GM23338 (cell line): ENCODE measurements around the gene CNDP1. TPM values are rescaled to one million over a fixed set of nuclear protein-coding genes. Genes with fewer than 3 reads are reported as not detected.

Source experiments
- ATAC-seq: fragments of 200-7000 bp; cut with Tn5 transposase; 3 replicates; pipeline ENCODE4 v1.9.1; 2020
- DNase-seq: peaks from one replicate; pipeline ENCODE4 v3.0.0-alpha.2; 2015; ENCODE audit warnings: low spot score
- H2AFZ ChIP-seq: fragments of 200-600 bp; sonication (generic); 2 replicates; pipeline ENCODE4 v1.8.0; 2016; ENCODE audit warnings: antibody characterized with exemption, mild to moderate bottlenecking, moderate library complexity
- H3F3A ChIP-seq: fragments of 200-600 bp; sonication (generic); replicated peaks from 2 replicates; pipeline ENCODE4 v1.8.0; 2017; ENCODE audit warnings: antibody characterized with exemption, mixed run types, low read depth
- H3K27ac ChIP-seq: fragments of 200-600 bp; sonication (generic); 2 replicates; pipeline ENCODE4 v1.6.1; 2016; ENCODE audit warnings: low read depth
- H3K27me3 ChIP-seq: fragments of 200-600 bp; sonication (generic); 2 replicates; pipeline ENCODE4 v1.8.0; 2016; ENCODE audit warnings: mild to moderate bottlenecking, mixed run types, moderate library complexity; ENCODE audit not compliant: insufficient read depth
- H3K36me3 ChIP-seq: fragments of 200-600 bp; sonication (generic); 2 replicates; pipeline ENCODE4 v1.8.0; 2016; ENCODE audit warnings: mild to moderate bottlenecking; ENCODE audit not compliant: insufficient read depth
- H3K4me1 ChIP-seq: fragments of 200-600 bp; sonication (generic); 2 replicates; pipeline ENCODE4 v1.8.0; 2016; ENCODE audit warnings: mild to moderate bottlenecking, moderate library complexity; ENCODE audit not compliant: insufficient read depth
- H3K4me2 ChIP-seq: fragments of 200-600 bp; sonication (generic); 2 replicates; pipeline ENCODE4 v1.7.1; 2017; ENCODE audit warnings: mixed run types
- H3K4me3 ChIP-seq: fragments of 200-600 bp; sonication (generic); 2 replicates; pipeline ENCODE4 v1.6.1; 2016; ENCODE audit warnings: mixed run types
- H3K79me2 ChIP-seq: fragments of 200-600 bp; sonication (generic); replicated peaks from 2 replicates; pipeline ENCODE4 v1.8.0; 2017; ENCODE audit warnings: mild to moderate bottlenecking; ENCODE audit not compliant: insufficient read depth
- H3K9me2 ChIP-seq: fragments of 200-600 bp; sonication (generic); 2 replicates; pipeline ENCODE4 v1.8.0; 2017; ENCODE audit not compliant: insufficient read depth
- H4K20me1 ChIP-seq: fragments of 200-600 bp; sonication (generic); replicated peaks from 2 replicates; pipeline ENCODE4 v1.8.0; 2017; ENCODE audit warnings: mild to moderate bottlenecking; ENCODE audit not compliant: insufficient read depth
- H3K27ac Mint-ChIP-seq: 2 replicates; pipeline ENCODE4 v1.8.0; 2020; ENCODE audit warnings: inconsistent platforms, mild to moderate bottlenecking, moderate library complexity, mixed read lengths
- H3K27me3 Mint-ChIP-seq: 3 replicates; pipeline ENCODE4 v1.8.0; 2022; ENCODE audit warnings: low read depth, mild to moderate bottlenecking, moderate library complexity, mixed read lengths, inconsistent platforms; ENCODE audit not compliant: insufficient read depth, poor library complexity
- H3K36me3 Mint-ChIP-seq: 3 replicates; pipeline ENCODE4 v1.8.0; 2021; ENCODE audit warnings: low read depth, mild to moderate bottlenecking, inconsistent platforms, moderate library complexity, mixed read lengths
- H3K4me1 Mint-ChIP-seq: 3 replicates; pipeline ENCODE4 v1.8.0; 2020; ENCODE audit warnings: mild to moderate bottlenecking, inconsistent platforms, mixed read lengths
- H3K4me3 Mint-ChIP-seq: 3 replicates; pipeline ENCODE4 v1.8.0; 2021; ENCODE audit warnings: moderate library complexity, mild to moderate bottlenecking, inconsistent platforms, mixed read lengths
- H3K9me3 Mint-ChIP-seq: 3 replicates; pipeline ENCODE4 v1.8.0; 2020; ENCODE audit warnings: moderate library complexity, mild to moderate bottlenecking, inconsistent platforms, mixed read lengths
- CREB1 ChIP-seq: fragments of 250-450 bp; sonication (Bioruptor Pico); IDR thresholded peaks from 2 replicates; pipeline ENCODE4 v1.5.0; 2020; ENCODE audit warnings: low read depth, mild to moderate bottlenecking, moderate library complexity
- ETS1 ChIP-seq: IDR thresholded peaks from 2 replicates; pipeline ENCODE4 v1.6.1; 2016; ENCODE audit warnings: antibody characterized with exemption
- JUNB ChIP-seq: IDR thresholded peaks from one replicate; pipeline ENCODE4 v1.6.1; 2016; ENCODE audit warnings: antibody characterized with exemption; ENCODE audit not compliant: unreplicated experiment
- POLR2AphosphoS5 ChIP-seq: IDR thresholded peaks from 2 replicates; pipeline ENCODE4 v1.6.1; 2016; ENCODE audit warnings: antibody characterized with exemption, low read depth
- REST ChIP-seq: IDR thresholded peaks from one replicate; pipeline ENCODE4 v1.6.1; 2018; ENCODE audit warnings: antibody characterized with exemption; ENCODE audit not compliant: unreplicated experiment
- STAT1 ChIP-seq: IDR thresholded peaks from one replicate; pipeline ENCODE4 v1.6.1; 2016; ENCODE audit warnings: antibody characterized with exemption; ENCODE audit not compliant: unreplicated experiment
- ZNF114 ChIP-seq: fragments of 250-450 bp; sonication (Bioruptor Pico); IDR thresholded peaks from 2 replicates; pipeline ENCODE4 v1.5.0; 2020; ENCODE audit warnings: mild to moderate bottlenecking, moderate library complexity
- ZNF331 ChIP-seq: fragments of 250-450 bp; sonication (Bioruptor Pico); IDR thresholded peaks from 2 replicates; pipeline ENCODE4 v1.5.0; 2020; ENCODE audit warnings: low read depth, mild to moderate bottlenecking, moderate library complexity
- ZNF462 ChIP-seq: fragments of 250-450 bp; sonication (Bioruptor Pico); IDR thresholded peaks from 2 replicates; pipeline ENCODE4 v1.5.0; 2020; ENCODE audit warnings: mild to moderate bottlenecking, moderate library complexity
- polyA plus RNA-seq: library from polyadenylated mRNA; unstranded; fragments of >200 nt; fragmentation: Nextera tagmentation; extraction: Ambion mirVana; gene quantifications from 2 replicates; pipeline ENCODE4 v1.2.1, GENCODE V29; 2016
- total RNA-seq: library from RNA; depleted of rRNA; stranded (reverse); fragments of >200 nt; shearing (Covaris generic); gene quantifications from 2 replicates; pipeline ENCODE4 v1.2.3, GENCODE V29; 2014

Gene CNDP1
- total and polyA plus RNA-seq, 2 experiments from 2014 or later = 0.03 to 0.11 TPM

GRCh38 chr18:74529811-74530583, 4.3 kb upstream of the CNDP1 start:
- no peak overlapping the region for H3K27ac Mint-ChIP-seq
- H3K9me2 ChIP-seq = peaks cover 7% of the 10 kb centered on the region; the same call in 1 of the 2 replicates
- peaks cover 12% of the 10 kb centered on the region for H3K9me3 Mint-ChIP-seq
- ATAC-seq (no peak), DNase-seq (no peak)
- H3K79me2 ChIP-seq = no peaks in the 10 kb centered on the region
- H3K4me2 ChIP-seq = no peak overlapping the region
- H3K4me3 Mint-ChIP-seq = no peak overlapping the region
- TF ChIP-seq ZNF114 (no peak), CREB1 (CRISPR knock-in tag) (no peak), ZNF331 (CRISPR knock-in tag) (no peak), POLR2AphosphoS5 (no peak), JUNB (no peak), ETS1 (no peak), REST (no peak), ZNF462 (CRISPR knock-in tag) (no peak), STAT1 (no peak)
- no peaks in the 10 kb centered on the region for H3F3A ChIP-seq
- H3K36me3 ChIP-seq = no peaks in the 10 kb centered on the region
- H3K27ac ChIP-seq = no peak overlapping the region
- no peaks in the 10 kb centered on the region for H3K27me3 ChIP-seq
- H4K20me1 ChIP-seq = no peaks in the 10 kb centered on the region
- H3K4me1 Mint-ChIP-seq = no peaks in the 10 kb centered on the region
- H3K4me3 ChIP-seq = no peak overlapping the region
- H3K27me3 Mint-ChIP-seq = peaks cover 1% of the 10 kb centered on the region
- H3K36me3 Mint-ChIP-seq = peaks cover 7% of the 10 kb centered on the region; the same call in 2 of the 3 replicates
- H2AFZ ChIP-seq = no peak overlapping the region
- no peaks in the 10 kb centered on the region for H3K4me1 ChIP-seq
